Type B pancreatic cell (in vitro differentiated cells): ENCODE measurements around the gene NUP93. TPM values are rescaled to one million over a fixed set of nuclear protein-coding genes. Genes with fewer than 3 reads are reported as not detected.
A peak's percentile ranks its signal among the peaks of the same experiment; 100 is the strongest.

Experiments
- DNase-seq: peaks from one replicate; pipeline ENCODE4 v3.0.0; 2021; ENCODE audit warnings: mixed read lengths; ENCODE audit not compliant: unreplicated experiment; ENCODE audit errors: extremely low spot score
- H3K27ac Mint-ChIP-seq: 2 replicates; pipeline ENCODE4 v1.8.0; 2021; ENCODE audit warnings: mild to moderate bottlenecking, mixed read lengths
- H3K27me3 Mint-ChIP-seq: 2 replicates; pipeline ENCODE4 v1.8.0; 2021; ENCODE audit warnings: mixed read lengths
- H3K36me3 Mint-ChIP-seq: 2 replicates; pipeline ENCODE4 v1.8.0; 2021; ENCODE audit warnings: mixed read lengths
- H3K4me1 Mint-ChIP-seq: one replicate; pipeline ENCODE4 v1.8.0; 2021; ENCODE audit warnings: mixed read lengths; ENCODE audit not compliant: unreplicated experiment
- H3K4me3 Mint-ChIP-seq: 2 replicates; pipeline ENCODE4 v1.8.0; 2021; ENCODE audit warnings: mild to moderate bottlenecking, mixed read lengths
- H3K9me3 Mint-ChIP-seq: 2 replicates; pipeline ENCODE4 v1.8.0; 2021; ENCODE audit warnings: mixed read lengths
- CTCF ChIP-seq: fragments of 200-600 bp; sonication (generic); conservative IDR thresholded peaks from 2 replicates; pipeline ENCODE4 v1.5.0; 2021; ENCODE audit warnings: antibody characterized with exemption, mild to moderate bottlenecking
- total RNA-seq: library from RNA; stranded (reverse); gene quantifications from 2 replicates; pipeline ENCODE4 v1.2.1, GENCODE V29; 2021; ENCODE audit warnings: low replicate concordance

The NUP93 gene
- total RNA-seq, 1 donor from 2014 or later: 101 TPM

GRCh38 chr16:56849690-56850680 lies 120.1 kb downstream of the NUP93 start:
- H3K4me3 Mint-ChIP-seq: no peak overlapping the region
- DNase-seq: no peak
- TF ChIP-seq CTCF: no peak
- no peaks in the 10 kb centered on the region for H3K27me3 Mint-ChIP-seq
- H3K36me3 Mint-ChIP-seq: peaks cover 4% of the 10 kb centered on the region
- H3K27ac Mint-ChIP-seq: peak overlapping the region; percentile 33
- peaks cover 55% of the 10 kb centered on the region for H3K4me1 Mint-ChIP-seq
- H3K9me3 Mint-ChIP-seq: no peaks in the 10 kb centered on the region

- DNase-seq: no peak
- peaks cover 60% of the 10 kb centered on the region for H3K4me1 Mint-ChIP-seq
- no peak overlapping the region for H3K4me3 Mint-ChIP-seq
- H3K27me3 Mint-ChIP-seq: no peaks in the 10 kb centered on the region
- H3K9me3 Mint-ChIP-seq: no peaks in the 10 kb centered on the region
- no peak overlapping the region for H3K27ac Mint-ChIP-seq
- H3K36me3 Mint-ChIP-seq: no peaks in the 10 kb centered on the region
- peak; percentile 70 for TF ChIP-seq CTCF
These were observed 121.9 kb downstream of the NUP93 start for GRCh38 chr16:56851671-56852400.

GRCh38 chr16:56852401-56852730 lies 122.4 kb downstream of the NUP93 start:
- no peaks in the 10 kb centered on the region for H3K27me3 Mint-ChIP-seq
- TF ChIP-seq CTCF: no peak
- H3K4me3 Mint-ChIP-seq: no peak overlapping the region
- H3K4me1 Mint-ChIP-seq: peaks cover 60% of the 10 kb centered on the region
- DNase-seq: no peak
- H3K9me3 Mint-ChIP-seq: no peaks in the 10 kb centered on the region
- H3K27ac Mint-ChIP-seq: no peak overlapping the region
- no peaks in the 10 kb centered on the region for H3K36me3 Mint-ChIP-seq

- H3K36me3 Mint-ChIP-seq: no peaks in the 10 kb centered on the region
- no peaks in the 10 kb centered on the region for H3K27me3 Mint-ChIP-seq
- no peak for DNase-seq
- no peak overlapping the region for H3K4me3 Mint-ChIP-seq
- H3K27ac Mint-ChIP-seq: no peak overlapping the region
- TF ChIP-seq CTCF: no peak
- H3K4me1 Mint-ChIP-seq: peaks cover 54% of the 10 kb centered on the region
- no peaks in the 10 kb centered on the region for H3K9me3 Mint-ChIP-seq
These were observed 123.0 kb downstream of the NUP93 start for GRCh38 chr16:56852968-56853367.

GRCh38 chr16:56855201-56855600 lies 125.3 kb downstream of the NUP93 start:
- Mint-ChIP-seq H3K27ac (no peak overlapping the region), H3K27me3 (no peaks in the 10 kb centered on the region), H3K4me1 (peaks cover 38% of the 10 kb centered on the region), H3K9me3 (no peaks in the 10 kb centered on the region), H3K36me3 (no peaks in the 10 kb centered on the region), H3K4me3 (no peak overlapping the region)
- no peak for DNase-seq
- no peak for TF ChIP-seq CTCF
